Suppressor macrophage treated with lipopolysaccharide for 1 hour (primary cell): ENCODE results near the gene FHDC1.

ENCODE experiments used
- DNase-seq, 3 donors: peaks; one replicate each; pipeline ENCODE4 v3.0.0-alpha.2; 2020 to 2022

FHDC1 gene

DNA sequence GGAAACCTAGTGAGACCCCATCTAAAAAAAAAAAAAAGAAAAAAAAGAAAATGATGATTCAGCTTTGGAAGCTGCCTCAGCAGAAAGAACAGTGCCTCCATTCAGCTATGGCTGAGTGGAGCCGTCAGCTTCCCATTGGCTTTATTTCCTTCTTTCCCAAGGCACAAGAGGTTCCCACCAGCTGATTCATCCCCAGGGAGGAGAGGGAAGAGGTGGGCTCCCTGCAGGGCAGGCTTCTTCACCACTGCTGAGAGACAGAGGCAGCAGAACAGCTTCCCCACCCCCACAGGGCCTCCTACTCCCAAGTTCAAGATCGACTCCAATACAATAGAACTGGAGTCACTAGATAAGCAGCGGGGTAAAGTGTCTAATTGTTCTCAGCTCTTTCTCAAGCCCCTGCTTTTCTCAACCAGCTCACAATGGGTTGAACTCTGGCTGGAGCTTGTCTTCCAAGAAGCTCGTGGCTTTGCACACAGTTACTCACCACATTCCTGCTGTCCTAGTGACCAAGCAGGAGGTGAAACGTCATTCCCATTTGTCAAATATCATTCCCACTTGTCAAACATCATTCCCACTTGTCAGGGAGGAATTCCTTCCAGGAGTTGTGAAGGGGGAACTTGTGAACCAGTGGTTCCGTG is 47.8 kb downstream of the FHDC1 start:
- DNase-seq = no peak

DNA sequence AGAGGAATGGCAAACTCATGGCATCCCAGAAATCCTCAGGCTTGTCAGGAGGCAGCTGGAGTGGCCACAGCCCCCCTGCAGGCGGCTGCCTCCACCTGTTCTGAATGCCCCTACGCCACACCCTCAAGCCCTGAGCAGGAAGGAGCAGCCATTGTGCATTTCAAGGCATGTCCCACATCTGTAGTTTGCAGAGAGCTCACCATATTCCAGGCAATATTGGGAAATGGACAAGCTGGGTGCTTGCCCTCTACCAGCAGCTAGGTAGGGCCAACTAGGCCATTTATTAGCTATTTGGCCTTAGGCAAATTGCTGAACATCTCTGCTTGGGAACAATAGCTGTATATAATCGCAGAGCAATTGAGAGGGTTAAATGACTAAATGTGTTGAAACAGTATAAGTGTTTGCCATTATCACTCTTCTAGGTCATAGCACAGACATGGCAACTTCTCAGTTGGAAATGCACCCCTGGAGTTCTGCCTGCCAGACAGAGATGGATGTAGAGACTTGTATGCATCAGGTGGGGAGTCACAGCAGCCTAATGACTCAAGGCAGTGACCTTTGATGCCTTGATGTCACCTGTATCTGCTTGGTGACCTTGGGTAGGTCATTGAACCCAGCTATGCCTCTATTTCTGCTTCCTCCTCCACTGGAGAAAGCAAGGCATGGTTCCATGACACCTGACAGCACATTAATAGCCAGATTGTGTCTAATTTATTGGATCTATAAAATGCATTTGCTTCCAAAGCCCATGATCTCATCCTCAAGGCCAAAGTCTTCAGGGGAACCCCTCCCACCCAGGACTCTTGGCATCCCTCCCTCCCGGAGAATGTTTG is 52.8 kb downstream of the FHDC1 start:
- no peak for DNase-seq

DNA sequence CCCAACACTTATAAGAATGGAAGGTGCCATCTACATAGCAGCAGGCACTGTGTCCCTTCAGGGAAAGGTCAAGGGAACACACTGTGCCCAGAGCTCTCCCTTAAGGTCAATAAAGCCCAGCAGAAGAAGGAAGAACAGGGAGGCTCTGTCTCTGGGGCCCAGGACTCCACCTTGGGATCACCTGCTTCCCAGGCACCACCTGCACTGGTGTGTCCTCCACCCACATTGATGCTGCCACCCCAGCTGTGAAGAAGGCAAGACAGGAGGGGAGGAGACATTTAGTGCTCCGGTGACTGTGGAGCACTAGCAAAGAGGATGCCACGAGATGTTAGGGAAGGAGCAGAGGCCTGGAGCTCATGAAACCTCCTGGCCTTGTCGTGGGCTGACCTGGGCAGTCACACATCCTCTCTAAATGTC is 53.4 kb downstream of the FHDC1 start:
- no peak for DNase-seq

DNA sequence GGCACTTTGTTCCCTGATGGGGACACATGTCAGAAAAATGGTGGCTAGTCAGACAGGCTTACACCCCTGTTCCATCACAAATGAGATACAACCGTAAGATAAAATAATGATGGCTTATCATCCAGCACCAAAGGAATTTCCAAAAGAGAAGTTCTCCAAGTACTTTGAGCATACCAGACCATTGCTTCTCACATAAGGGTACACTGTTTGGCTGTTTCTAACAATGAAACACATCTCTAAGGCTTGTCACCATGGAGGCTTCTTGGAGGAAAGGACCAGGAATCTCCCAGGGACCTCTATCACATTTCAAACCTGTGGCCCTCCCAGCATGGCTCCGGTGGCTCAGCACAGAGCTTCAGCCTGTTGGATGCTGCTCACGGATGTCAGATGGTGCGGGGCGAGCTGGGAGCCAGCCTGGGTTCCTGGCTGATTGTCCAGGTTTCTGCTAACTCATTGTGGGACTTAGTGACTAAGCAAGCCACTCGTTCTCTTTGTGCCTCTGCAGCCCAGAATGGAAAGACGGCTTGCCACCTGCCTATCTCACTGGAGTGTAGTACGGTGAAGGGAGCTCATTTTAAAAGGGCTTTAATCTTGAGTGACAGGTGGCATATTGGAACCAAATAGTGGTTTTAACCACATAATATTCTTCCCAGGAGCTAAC is 54.5 kb downstream of the FHDC1 start:
- no peak for DNase-seq

DNA sequence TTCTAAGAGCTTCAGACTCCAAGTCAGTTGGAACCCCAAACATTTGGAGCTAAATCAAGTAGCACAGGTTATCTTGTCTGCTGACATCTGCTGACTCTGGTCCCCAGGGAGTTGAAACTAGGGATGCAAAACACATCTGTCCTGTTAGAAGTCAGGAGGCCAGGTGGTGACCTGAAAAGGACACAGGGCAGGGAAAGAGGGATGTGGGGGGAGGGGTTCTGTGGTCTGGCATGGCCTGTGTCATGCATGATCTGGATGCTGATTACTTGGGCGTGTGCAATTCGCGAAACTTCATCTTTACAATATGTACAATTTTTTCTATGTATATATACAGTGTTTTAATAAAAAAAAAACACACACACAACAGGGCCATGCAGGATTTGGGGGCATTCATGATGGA is 55.3 kb downstream of the FHDC1 start:
- no peak for DNase-seq

DNA sequence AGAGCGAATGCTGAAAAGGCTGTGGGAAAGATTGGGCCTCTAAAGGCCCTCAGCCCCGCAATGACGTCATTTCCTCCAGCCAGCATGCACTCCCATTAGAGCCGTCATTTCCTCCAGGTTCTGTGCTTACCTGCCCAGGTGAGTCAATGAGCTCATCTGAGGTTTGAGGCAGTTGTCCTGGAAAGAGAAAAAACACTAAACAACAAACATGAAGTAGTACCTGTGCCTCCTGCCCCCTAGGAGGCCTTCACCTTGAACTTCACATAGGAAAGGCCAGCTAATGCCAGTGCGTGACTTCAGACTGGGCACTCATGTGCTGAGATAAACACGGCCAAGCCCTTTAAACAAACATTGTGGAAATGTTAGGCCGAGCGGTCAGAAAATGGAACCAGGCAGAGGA is 55.9 kb downstream of the FHDC1 start:
- DNase-seq = no peak

DNA sequence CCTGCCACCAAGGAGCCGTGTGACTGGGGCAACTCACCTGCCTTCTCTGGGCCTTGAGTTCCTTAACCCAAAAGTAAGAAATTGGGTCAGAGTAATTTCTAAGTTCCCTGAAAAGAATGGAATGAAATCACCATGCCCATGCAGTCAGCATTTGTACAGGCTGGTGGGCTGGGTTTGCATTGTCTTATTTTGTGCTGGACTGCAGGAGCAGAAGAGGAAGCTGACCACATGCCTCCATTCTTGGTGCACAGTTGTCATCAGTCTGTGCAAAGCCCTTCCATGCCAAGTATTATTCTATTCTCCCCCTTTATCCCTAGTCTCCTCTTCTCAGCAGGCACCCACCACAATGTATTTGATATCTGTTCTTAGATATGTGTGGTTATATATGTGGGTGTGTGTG is 56.3 kb downstream of the FHDC1 start:
- DNase-seq = peak; percentile 19 to 47 (median 47)

DNA sequence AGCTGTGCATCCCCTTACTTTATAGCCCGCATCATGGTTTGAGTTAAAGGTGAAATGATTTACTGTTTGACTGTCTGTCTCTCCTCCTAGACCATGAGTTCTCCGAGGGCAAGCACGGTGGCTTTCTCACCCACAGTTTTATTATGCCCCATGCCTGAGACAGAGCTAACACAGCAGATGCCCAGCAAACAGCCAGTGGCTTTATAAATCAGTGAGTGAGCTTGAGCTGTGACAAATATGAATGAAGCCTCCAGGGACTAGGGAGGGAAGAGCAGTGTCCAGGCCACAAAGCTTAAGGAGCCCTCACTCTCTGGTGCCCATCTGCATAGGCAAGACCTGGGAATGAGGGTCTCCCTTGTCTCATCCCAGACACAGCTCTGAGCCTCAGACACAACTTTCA is 57.9 kb downstream of the FHDC1 start:
- no peak for DNase-seq

DNA sequence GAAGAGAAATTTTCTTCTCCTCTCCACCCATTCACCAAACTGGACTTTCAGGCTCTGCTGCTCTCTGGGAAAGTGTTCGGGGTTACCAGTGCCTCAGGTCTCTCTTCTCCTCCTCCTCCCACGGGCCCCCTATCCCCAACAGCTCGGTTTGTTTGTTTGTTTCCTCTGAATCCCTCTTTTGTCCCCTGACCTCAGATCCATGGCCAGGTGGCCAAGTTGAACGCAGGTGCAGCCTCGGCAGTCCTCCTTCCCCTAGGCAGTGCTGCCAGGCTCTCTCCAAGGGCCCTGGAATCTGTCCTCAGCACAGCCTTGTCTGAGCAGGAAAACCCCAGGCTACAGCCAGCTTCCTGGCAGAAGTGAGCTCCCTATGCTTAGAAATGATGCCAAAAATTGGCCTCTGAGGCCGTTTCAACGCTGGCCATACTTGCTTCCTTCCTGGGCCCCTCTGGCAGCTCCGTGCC is 60.0 kb downstream of the FHDC1 start:
- peak; percentile 10 to 31 (median 23) for DNase-seq

DNA sequence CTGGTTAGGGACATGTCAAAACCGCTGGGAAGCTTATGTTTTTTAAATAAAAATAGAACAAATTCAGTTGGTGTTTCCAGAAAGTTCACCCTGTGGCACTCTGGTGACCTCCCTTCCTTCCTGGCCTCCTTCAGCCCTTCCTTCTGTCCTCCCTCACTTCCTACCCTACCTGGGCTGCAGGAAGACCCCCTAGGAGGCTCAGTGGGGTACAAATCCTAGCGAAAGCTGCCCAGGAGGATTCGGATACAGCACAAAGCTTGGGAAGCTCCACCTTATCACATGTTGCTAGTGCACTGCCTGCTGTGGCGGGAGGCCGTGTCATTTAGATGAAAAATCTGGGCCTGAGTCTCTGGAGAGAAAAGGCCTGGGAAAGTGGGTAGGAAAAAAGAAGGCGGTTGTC is 60.5 kb downstream of the FHDC1 start:
- DNase-seq = no peak

DNA sequence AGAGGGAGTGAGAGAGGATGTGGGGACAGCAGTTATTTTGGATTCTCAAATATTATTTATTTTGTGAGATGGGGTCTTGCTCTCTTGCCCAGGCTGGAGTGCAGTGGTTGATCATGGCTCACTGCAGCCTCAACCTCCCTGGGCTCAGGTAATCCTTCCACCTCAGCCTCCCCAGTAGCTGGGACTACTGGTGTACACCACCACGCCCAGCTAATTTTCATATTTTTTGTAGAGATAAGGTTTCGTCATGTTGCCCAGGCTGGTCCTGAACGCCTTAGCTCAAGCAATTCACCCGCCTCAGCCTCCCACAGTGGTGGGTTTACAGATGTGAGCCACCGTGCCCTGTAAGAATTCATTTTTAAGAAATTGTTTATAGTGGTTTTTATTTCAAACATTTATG is 61.2 kb downstream of the FHDC1 start:
- no peak for DNase-seq

DNA sequence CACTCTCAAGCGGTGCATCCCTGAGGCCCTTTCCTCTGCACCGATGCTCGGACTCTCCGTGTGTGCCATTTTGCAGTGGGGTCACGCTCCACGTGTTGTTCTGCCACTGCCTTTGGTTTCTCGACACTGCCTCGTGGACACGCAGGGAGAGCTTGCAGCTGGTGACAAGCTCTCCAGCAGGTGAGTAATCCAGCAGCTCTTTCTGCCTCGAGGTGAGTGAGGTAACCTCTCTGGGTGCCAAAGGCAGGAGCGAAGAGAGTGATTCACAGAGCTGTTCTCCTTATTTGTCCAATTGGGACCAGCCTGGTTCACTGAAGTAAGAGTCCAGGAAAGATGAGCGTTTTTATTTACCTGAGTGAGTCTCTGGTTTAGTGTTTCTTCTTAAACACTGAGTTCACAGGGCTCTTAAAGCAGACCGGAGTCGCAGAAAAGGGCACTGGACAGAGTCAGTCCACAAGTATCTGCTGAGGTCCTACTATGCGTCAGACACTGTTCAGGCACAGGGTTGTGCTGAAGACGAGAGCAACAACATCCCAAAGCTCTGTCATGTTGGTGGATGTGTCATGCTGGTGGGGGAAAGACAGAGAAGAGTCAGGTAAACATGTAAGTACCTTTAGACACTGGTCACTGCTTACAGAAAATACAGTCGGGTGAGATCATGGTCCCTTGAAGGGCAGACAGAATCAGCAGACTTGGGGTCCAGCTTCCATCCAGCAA is 61.8 kb downstream of the FHDC1 start:
- DNase-seq = no peak

DNA sequence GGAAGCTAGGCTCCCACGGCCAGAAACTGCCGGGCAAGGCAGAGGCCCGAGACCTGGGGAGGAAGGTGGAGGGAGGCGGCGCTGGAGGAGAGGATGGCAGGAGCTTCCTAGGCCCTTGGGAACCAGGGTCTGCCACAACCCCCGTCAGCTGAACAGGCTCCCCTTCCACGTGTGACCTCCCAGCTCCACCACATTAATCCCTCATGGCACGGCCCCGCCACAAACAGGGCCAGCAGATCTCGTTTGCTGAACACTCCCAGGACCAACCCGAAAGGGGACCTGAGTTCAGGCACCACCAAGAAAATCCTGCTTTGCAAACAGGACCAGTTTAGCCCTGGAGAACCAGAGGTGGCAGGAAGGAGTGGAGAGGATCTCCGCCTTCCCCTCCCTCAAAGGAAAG is 62.7 kb downstream of the FHDC1 start:
- DNase-seq = no peak

DNA sequence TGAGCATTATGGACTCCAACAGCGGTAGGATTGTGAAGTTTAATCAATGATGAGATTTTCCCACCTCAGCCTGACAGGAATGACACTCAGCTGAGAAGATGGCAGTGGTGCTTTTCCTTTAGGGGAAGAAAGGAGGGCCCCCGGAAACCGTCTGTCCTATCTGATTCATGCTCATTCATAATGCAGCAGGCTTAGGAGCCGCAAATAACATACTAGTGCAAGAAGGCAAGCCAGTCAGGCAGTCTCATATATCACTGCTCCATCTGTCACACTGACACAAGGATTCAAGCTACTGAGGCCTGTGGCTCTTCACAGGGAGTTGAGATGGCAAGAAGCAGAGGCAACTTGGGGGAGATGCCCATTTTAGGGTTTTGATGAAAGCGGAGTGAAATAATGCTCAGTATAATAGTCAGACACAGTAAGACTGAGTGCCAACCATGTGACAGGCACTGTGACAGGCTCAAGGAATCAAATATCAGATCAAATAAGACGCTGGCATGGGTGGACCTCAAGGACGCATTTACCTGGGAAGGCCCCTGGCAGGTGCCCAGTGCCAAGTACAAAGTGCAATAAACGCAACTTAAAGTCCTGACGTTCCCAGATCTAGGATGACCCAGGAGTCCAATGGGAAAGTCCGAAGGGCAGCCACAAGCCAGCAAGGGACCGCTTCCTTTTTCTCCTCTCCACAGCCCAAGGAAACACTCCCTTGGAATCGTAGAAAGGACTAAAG is 63.4 kb downstream of the FHDC1 start:
- DNase-seq = no peak

DNA sequence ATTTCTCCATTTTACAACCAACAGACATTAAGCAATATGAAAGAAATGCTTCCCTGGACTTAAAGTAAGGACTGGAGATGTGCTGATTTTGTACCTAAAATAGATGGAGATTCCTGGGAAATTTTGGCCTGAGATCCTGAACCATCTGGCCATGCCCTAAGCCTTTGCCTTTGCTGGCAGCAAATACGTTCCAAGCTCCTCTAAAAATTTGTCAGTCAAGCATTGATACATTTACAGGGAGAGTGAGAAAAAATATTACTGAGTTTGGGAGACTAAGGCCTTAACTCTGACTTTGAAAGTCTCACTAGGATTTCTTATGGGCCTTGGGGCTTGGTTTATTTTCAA is 63.9 kb downstream of the FHDC1 start:
- DNase-seq = no peak

DNA sequence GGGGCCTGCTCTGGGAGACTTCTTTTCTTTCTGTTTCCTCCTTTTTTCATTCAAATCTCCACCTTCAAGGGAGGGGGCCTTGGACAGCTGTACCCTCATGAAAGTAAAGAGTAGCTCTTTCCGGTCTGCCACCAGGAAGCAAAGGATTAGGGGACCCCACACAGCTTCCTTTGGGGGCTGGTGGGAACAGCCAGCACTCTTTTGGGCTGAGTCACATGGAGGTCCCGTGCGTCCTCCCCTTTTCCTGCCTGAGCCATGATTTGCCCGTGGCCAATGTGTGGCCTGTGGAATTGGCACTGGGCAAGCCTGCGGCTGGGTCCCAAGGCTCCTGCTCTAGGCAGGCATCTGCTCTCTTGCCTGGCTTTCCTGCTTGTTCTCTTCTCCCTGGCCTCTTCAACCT is 65.5 kb downstream of the FHDC1 start:
- DNase-seq = no peak

DNA sequence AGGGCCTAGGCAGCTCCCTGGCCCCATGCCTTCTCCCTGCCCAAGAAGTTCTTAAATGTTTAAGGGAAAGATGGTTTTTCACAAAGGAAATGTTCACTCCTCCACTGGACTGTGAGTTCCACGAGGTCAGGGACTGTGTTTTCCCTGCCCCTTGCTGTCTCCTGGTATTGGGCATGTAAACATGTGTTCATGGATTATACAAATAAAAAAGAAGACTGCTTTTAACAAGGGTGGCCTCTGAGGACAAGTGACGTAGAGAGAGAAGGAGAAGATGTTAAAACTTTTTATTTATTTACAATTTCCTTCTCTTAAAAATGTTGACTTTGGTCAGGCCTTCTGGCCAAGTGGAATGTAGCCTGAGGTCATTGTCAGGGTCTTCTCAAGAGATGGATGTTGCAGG is 66.0 kb downstream of the FHDC1 start:
- no peak for DNase-seq

DNA sequence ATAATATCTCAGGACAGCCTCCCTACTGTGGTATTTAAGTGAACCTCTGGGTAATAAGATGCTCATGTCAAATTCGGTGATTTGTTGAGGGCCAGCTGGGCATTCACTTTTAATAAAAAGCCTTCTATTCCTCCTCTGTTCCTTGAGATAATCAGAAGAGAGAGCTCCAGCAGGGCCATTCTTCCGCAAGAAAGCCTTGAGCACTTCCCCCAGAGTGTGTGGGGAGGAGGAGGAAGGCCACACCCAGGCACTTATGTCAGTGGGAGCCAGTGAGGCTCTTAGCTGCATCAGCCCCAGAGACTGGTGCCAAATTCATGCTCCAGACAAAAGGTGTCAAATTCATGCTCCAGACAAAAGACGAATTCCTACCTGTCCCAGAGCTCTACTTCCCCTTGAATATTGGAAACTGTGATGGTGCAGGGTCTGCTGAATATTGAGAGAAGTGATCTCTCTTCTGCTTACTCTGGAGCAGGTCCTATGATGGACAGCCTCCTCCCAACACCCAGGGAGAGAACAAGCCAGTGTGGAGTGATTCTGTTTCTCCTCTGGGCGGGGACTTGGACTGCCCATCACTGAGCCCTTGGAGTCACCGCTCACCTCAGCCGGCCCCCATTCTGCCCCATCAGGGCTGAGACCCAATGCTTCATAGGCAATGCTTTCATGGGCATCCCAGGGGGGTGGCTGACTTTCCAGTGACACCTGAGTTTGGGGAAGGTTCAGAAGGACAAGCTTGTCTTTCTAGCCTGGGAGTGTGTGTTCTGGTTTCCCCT is 68.1 kb downstream of the FHDC1 start:
- peak in 1 of 3 donors; percentile 24 for DNase-seq

DNA sequence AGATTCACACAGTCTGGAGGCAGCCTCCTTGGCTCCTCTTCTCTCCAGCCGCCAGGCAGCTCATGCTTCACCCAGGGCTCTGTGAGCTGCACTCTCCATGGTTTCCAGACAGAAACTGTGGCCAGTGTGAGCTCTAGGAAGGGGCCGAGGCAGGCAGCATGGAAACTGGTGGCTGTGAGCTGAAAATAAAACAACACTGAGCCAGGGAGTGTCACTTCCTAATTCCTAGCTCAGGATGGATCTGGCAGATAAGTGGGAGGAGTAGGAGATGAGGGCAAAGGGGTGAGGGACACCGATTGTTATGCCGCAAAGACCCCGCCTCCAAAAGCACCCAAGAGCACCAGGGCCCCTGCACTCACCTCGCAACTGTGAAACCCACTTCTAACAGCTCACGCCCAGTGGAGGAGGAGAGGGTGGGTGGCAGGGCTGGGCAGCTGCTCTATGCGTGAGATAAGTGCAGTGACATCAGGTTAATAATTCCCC is 69.8 kb downstream of the FHDC1 start:
- DNase-seq = no peak

DNA sequence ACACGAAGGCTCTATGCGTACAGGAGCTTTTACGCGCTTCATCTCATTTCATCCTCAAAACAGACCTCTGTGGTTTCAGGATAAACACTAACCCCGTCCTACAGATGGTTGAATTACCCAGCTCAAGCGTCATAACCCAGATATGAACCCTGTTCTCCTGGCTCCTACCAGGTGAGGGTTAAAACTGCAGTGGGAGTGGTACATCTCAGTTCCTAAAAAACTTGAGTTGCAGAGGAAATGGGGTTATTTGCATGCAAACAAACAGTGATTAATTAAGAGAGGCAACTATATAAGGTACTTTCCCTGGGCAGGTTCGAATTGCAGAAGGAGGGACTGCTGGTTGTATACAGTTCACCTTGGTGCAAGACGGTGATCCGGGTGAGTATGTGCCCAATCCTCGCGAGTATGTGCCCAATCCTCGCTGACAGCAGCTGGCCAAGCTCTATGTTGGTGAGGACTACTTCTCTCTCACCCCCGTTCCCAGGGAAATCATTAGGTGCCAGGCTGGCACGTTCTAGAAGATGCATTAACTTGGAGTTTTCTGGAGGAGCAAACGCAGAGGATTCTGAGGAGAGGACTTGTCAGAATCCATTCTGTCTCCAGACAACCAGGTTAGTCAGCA is 72.6 kb downstream of the FHDC1 start:
- no peak for DNase-seq

DNA sequence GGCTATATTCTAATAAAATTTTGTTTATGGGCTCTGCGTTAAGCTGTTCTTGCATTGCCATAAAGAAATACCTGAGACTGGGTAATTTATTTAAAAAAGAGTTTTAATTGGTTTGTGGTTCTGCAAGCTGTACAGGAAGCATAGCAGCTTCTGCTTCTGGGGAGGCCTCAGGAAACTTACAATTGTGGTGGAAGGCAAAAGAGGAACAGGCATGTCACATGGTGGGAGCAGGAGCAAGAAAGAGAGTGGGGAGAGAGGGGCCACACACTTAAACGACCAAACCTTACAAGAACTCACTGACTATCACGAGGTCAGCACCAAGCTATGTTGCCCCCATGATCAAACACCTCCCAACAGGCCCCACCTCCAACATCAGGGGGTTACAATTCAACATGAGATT is 74.0 kb downstream of the FHDC1 start:
- DNase-seq = no peak
